ACHN (cell line): ENCODE results near the gene TM9SF1.

Experiments used
- DNase-seq: peaks from one replicate; pipeline ENCODE4 v3.0.0-alpha.2; 2015
- in situ Hi-C: cut with HindIII; loops from 2 replicates; pipeline ENCODE4 v1.10.0; 2017; ENCODE audit warnings: low sequenced_read_pairs, low pct_ligation_motif_present, low pct_unique_long_range_greater_than_20kb

Gene TM9SF1, protein sequence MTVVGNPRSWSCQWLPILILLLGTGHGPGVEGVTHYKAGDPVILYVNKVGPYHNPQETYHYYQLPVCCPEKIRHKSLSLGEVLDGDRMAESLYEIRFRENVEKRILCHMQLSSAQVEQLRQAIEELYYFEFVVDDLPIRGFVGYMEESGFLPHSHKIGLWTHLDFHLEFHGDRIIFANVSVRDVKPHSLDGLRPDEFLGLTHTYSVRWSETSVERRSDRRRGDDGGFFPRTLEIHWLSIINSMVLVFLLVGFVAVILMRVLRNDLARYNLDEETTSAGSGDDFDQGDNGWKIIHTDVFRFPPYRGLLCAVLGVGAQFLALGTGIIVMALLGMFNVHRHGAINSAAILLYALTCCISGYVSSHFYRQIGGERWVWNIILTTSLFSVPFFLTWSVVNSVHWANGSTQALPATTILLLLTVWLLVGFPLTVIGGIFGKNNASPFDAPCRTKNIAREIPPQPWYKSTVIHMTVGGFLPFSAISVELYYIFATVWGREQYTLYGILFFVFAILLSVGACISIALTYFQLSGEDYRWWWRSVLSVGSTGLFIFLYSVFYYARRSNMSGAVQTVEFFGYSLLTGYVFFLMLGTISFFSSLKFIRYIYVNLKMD

DNA sequence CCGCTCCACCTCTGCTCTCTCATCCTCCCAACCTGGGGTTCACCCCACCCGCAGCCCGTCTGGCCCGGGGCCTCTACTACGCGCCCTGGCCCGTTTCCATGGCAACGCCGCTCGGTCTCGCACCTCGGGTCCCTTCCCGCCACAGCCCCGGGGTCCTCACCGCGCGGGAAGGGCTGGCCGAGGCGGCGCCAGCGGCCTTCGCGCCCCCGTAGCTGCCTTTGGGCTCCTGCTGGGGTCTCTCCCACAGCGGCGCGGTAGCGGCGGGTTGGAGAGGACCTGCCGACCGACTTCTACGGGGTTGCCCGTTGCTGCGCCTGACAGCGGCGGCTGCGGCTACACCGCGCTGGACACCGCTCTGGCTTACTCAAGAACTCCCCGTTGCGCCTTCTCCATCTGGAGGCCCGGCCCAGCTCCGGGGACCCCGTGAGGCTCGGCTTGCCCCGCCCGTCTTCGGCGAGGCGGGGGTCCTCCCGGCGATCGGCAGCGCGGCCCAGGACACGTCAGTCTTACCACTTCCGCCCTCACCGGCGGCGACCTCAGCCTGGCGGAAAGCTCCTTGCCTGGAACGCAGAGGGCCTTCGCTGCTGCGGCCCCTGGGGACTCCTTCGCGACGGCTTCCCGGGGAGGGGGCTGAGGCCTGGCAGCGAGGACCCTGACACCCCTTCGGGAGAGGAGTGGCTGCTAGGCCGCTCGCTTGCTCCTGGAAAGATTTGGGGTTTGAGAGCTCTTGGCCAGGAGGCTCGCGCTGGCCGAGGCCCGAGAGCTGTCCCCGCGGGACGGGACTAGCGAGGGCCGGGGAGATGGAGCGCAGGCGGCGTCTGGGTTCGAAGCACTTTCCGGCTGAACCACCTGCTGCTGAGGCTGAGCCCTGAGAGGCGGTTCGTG is at the start of gene TM9SF1:
TSS of gene TM9SF1 (minus strand) at position 256 of the 885 bp plus-strand sequence. CDS start 422 bp downstream, outside the sequence.
- peak; percentile 75 for DNase-seq
- in situ Hi-C loops = no loop called here

DNA sequence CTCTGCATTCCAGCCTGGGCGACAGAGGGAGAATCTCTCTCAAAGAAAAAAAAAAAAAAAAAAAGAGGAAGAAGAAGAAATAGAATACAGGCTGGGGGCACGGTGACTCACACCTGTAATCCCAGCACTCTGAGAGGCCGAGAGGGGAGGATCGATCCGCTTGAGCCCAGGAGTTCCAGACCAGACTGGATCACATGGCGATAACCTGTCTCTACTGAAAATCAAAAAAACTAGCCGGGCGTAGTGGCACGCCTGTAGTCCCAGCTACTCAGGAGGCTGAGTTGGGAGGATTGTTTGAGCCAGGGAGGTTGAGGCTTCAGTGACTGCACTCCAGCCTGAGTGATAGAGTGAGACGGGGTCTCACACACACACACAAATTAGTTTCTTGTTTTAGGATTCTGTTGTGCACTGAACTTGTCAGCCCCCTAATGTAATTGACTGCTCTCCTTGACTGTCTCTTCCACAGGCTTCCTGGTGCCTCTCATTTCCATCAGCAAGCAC is 48.1 kb upstream of the TM9SF1 start:
- in situ Hi-C loops = no loop called here
- peak; percentile 15 for DNase-seq

DNA sequence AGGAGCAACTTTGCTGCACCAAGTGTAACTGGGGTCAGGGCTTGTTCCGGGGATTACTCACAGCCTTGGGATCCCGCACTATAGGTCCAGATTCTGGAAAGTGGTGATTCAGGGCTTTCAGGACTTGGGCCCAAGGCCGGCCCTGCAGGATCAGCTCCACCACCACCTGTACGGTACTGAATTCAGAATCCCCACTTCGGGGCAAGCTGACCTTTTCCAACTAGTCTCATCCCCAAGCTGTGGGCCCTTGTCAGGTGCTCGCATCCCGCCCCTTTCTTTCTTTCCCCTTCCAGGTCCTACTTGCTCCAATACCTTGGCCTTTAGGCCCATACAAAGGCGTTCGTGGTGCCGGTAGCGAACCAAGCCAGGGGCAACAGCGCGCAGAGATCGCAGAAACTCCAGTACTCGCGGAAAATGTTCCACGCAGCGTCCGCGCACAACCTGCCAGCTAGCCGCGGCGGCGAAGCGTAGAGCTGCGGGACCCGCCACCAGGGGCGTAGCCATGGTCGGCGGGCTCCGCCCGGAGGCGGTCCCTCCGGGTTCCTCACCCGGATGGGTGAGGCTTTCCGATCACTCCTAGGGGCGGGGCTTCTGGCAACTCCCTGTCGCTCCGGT is 46.7 kb upstream of the TM9SF1 start:
- in situ Hi-C loops = no loop called here
- peak; percentile 88 for DNase-seq

DNA sequence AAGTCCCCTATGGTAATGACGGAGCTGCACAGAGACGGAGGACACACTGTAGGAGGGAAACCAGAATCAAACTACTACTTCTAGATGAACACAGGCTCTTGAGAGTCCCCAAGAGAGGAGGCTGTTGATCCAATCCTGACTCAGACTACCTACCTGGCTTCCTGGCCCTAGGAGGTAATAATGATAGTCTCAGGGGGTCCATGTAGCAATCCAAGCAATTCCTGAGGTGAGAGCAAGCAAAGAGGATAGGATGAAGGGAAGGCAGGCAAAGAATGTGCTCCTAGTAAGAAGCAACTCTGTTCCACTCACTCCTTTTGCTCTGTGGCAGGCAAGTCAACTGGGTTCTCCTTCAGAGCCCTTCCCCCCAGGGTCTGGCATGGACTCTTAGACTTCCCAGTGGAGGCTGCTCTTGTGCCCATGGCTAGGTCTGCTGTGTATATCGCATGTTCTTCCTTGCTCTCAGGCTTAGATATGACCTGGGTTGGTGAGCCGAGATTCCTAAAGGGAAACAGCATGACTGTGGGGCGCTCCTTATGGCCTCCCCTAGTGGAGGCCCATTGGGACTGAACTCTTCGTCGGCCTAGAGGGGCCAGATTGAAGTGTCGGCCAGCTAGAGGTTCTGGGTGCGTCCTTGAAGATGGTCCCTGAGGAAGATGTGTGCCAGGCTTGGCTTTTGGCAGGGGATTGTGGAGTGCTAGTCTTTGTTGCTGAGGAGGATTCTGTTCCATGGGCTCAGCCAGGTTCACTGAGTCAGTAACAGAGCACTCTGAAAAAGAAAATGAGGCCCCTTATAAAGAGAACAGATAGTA is 45.1 kb upstream of the TM9SF1 start:
- in situ Hi-C loops = no loop called here
- DNase-seq = no peak

DNA sequence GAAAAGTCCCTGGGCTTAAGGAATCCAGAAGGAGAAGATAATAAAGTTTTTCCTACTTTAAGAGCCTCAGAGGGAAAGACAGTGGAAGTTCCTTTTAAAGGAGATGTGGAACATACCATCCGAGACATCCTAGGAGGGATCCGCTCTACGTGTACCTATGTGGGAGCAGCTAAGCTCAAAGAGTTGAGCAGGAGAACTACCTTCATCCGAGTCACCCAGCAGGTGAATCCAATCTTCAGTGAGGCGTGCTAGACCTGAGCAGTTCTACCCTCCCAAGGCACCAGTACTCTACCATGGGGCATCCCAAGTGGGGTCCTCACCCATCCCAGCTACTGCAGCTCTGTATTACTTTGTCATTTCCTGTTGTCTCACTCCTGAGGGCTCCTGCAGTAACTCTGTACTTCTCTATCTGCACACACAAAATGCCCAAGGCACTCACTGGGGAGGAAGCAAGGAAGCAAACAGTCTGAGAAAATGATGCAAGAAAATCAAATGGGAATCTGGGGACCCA is 43.3 kb upstream of the TM9SF1 start:
- in situ Hi-C loops = no loop called here
- no peak for DNase-seq

DNA sequence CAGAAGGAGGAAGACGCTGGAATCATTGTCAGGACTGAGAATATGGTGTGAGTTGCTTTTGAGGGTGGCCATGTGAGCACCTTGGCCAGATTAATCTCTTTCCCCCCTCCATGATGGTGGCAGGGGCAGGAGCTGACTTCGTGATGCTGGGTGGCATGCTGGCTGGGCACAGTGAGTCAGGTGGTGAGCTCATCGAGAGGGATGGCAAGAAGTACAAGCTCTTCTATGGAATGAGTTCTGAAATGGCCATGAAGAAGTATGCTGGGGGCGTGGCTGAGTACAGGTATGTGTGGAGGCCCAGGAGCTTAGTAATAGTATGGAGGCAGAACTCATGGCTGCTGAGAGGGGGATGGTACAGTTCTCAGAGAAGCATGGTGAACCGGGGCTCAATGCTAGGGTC is 42.9 kb upstream of the TM9SF1 start:
- no peak for DNase-seq
- in situ Hi-C loops = no loop called here

DNA sequence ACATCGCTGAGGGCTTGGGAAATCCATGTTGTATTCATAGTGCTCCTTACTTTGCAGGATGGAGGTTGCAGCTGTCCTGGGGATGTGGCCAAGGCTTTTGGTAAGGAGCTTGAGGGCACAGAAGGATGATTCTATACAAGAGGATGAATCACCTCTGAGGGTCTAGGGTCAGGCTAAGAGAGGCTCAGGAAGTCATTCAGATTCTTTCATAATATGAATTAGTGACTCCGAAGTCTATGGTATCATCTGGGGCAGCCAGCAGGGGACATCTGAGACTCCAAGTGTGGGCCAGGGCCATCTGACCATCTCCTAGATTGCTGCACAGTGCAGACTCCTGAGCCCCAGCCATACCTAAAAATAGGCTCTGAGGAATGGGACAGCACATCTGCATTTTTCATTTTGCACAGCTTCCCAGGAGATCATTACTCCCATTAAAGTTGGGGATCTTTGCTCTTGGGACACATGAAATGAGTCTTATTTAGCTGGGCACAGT is 42.3 kb upstream of the TM9SF1 start:
- no peak for DNase-seq
- in situ Hi-C loops = no loop called here

DNA sequence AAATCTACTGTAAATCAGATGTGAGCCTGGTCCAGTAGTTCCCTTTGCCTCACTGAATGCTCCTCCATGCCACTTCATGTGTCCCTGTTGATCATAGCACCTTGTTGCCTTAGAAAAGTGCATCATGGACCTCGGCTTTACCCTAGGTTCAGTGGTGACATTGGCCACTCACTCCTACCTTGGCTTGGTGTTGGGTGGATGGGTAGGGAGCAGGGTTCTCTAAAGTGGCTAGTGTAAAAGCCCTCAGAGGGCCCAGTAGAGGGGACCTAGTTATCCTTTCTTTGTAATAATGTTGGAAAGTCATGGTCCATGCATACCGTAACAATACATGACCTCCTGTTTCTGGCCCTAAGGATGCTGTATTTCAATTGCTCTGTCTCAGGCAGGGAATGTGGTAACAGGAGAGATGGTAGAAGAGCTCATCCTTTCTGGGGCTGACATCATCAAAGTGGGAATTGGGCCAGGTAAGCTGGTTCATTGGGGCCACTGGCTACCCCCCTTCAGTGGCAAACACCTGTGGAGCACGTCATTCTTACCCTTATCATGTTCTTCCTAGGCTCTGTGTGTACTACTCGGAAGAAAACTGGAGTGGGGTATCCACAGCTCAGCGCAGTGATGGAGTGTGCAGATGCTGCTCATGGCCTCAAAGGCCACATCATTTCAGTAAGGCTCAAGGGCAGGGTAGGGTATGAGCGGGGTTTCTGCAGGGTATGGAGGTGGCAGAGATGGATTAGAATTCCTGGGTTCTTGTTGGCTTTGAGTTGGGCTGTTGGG is 41.6 kb upstream of the TM9SF1 start:
- no peak for DNase-seq
- in situ Hi-C loops = no loop called here

DNA sequence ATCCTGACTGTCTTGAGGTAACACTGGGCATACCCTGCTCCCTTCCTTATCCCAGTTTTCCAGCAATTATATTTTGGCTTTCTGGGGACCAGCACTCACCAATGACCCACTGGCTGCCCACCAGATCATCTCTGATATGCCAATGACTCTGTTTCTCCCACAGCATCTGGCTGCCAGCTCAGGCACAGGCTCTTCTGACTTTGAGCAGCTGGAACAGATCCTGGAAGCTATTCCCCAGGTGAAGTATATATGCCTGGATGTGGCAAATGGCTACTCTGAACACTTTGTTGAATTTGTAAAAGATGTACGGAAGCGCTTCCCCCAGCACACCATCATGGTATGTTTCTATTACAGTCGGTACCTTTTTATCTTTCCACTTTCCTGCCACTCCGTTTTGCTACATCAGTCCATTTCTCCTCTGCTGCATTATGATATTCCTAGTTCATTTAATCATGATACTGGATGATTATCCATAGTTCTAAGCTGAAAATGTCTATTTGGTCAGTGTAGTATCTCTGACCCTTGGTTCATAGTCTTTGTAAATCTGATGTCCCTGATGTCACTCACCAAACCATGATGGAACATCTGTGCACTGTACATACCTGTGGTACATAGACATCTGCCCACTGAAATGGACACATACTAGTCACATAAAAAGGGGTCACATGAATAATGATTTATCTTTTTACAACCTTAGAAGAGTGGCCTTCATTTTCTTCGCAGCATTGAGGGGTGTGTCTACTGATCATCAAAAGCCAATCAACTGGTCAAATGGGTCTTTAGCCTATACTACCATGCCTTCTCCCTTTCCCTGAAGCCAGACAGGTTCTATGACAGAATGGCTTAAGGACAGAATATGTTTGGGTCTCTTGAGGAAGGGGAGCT is 40.8 kb upstream of the TM9SF1 start:
- in situ Hi-C loops = no loop called here
- DNase-seq = no peak

DNA sequence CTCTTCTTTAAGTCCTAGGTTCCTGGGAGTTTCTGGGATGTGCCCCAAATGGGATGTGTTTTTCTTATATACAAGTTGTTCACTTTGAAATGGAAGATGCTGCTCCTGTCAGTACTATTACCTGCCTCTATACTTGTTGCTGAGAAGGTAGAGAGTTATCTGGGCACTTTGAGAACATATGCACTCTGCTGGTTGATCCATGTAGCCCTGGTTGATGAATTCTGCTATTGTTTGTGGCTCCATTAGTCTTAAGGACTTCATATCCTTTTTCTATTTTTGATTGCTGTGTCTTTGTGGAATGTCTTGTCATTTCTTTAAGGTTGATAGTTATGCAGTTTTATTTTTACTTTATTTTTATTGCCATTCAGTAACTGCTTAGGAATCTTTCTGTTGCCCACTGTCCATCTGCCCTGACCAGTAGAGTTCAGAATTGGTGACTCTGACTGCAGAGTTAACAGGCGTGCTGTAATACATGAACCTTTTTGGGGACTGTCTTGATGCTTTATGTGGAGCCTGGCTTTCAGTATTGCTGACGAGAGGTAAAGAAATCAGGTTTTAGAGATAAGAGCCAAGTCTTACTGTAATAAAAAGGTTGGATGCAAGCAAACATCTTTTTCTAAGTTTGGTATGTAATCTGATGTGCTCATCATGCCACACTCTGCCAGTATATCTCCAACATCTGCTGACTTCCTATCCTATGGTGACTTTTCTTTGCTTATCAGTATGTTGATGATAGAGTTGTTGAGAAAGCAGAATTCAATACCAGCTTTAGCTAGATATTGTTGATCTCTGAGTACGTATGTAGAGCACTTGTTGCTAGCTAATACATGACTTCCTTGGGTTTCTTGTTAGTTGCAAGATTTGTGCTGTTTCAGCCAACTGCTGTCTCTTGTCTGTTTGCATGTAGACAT is 39.1 kb upstream of the TM9SF1 start:
- no peak for DNase-seq
- in situ Hi-C loops = no loop called here

DNA sequence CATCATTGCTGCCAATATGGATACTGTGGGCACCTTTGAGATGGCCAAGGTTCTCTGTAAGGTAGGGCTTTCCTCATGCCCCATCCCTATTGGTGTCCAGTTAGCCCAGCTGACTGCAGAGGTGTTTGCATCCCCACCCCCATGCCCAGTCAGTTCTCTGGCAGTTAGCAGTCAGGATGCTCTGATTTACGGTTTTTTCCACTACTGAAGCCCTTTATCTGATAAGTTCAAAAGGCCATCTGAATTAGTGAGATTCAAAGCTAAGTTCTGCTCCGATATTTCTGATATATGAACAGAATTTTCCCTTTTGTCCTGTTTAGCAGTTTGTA is 38.3 kb upstream of the TM9SF1 start:
- in situ Hi-C loops = no loop called here
- DNase-seq = no peak

DNA sequence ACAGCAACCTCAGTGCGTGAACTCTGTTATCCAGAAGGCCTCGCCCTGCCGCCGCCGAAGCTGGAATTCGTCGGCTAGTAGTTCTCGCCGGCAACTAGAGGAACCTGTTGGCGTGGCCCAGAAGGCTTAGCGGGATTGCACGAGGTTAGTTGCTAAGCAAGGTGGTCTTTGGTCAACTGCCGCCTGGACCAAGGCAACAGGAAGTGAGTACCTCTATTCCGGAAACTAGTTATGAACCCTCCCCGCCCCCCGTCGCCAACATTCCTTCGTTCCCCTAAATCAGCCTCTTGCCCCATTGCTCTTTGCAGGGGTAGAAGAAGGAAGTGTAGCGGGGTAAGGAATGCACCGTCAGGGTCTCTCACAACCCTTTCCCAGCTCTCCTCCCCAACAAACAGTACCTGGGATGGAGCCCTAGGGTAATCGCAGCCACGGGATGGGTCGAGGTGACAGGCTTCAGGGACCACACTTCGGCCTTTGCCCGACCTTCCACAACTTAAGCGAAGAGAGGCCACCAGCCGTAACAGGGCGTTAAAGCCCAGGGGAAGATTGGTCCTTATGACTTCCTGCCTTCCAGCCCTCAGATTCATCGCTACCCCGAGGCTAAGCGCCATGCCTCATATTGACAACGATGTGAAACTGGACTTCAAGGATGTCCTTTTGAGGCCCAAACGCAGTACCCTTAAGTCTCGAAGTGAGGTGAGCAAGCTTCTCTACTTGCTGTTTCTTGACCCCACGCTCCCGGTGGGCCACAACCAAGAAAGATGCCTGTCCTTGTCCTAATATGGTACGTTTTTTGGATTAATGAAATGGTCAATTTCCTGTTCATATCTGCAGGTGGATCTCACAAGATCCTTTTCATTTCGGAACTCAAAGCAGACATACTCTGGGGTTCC is 37.6 kb upstream of the TM9SF1 start, which contains the start of gene GMPR2:
TSS of gene GMPR2 (plus strand) at position 285 of the 893 bp plus-strand sequence. CDS start at position 610, 325 bp downstream.
- DNase-seq = no peak

DNA sequence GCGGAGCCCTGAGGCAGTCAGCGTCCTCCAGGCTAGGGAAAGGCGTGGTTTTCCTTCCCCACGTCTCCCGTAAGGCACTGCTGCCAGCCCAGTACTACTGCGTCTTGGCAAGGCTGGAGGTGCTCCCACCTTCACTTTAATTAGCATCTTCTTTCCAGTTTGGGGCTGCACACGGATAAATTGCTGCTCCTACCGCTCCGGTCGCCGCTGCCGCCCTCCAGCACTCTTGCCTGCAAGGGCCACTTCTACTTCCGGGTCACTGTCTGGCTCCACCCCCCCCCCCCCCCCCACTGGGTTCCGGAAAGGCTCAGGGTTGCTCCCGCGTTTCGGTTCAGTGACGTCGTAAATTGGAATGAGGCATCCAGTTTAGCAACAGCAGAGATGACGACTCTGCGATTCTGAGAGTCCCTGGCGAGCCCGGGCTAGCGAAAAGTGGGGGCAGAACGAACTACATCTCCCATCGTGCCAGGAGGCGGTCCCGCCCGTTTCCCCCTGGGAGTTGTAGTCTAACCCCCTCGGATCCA is 36.9 kb upstream of the TM9SF1 start, which contains the start of gene NEDD8:
TSS of gene NEDD8 (minus strand) at position 247 of the 524 bp plus-strand sequence. CDS start at position 147, 100 bp downstream.
- in situ Hi-C loops = no loop called here
- peak; percentile 85 for DNase-seq

More for the DNA sequence above, 37.6 kb upstream of the TM9SF1 start, which contains the start of gene GMPR2:
- in situ Hi-C loops = no loop called here
